Neural cell (in vitro differentiated cells): ENCODE measurements around the gene MXI1.

Experiments used
- EZH2 ChIP-seq: fragments of 200-600, 300-800 bp; shearing (Covaris generic), sonication (generic); IDR thresholded peaks from 2 replicates; pipeline ENCODE4 v1.6.1; 2014; ENCODE audit warnings: antibody characterized with exemption, low read length, borderline replicate concordance, mild to moderate bottlenecking; ENCODE audit not compliant: insufficient read depth, poor library complexity, severe bottlenecking
- TAF1 ChIP-seq: IDR thresholded peaks from 2 replicates; pipeline ENCODE4 v1.6.1; 2012; ENCODE audit warnings: low read depth
- TF ChIP-seq, protein P1 (sequence below): fragments of 450-650 bp; IDR thresholded peaks from 2 replicates; pipeline ENCODE4 v1.5.1; 2014; ENCODE audit warnings: antibody characterized with exemption, mild to moderate bottlenecking, moderate library complexity; ENCODE audit not compliant: poor library complexity, severe bottlenecking

DNA sequence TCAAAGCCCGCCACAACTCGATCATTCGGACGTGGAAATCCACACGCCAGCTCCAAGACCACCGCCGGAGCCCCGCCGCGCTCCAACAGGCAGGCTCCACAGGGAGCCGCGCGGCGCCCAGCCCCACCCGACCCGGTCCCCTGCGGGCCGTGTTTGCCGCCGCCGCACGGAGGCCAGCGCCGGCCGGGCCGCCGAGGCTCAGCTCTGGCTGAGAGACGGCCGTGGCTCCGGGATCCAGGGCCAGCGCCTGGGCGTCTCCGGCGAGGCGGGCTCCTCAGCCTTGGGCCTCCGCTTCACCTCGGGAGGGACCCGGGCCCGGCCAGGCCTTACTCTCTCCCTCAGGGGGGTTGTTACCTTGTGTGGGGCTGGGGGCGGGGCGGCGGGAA is 97.0 kb downstream of the MXI1 start:
- TF ChIP-seq TAF1 (no peak), EZH2 (no peak)
- TF ChIP-seq, protein P1, sequence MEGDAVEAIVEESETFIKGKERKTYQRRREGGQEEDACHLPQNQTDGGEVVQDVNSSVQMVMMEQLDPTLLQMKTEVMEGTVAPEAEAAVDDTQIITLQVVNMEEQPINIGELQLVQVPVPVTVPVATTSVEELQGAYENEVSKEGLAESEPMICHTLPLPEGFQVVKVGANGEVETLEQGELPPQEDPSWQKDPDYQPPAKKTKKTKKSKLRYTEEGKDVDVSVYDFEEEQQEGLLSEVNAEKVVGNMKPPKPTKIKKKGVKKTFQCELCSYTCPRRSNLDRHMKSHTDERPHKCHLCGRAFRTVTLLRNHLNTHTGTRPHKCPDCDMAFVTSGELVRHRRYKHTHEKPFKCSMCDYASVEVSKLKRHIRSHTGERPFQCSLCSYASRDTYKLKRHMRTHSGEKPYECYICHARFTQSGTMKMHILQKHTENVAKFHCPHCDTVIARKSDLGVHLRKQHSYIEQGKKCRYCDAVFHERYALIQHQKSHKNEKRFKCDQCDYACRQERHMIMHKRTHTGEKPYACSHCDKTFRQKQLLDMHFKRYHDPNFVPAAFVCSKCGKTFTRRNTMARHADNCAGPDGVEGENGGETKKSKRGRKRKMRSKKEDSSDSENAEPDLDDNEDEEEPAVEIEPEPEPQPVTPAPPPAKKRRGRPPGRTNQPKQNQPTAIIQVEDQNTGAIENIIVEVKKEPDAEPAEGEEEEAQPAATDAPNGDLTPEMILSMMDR, result no peak
